K562 (cell line): ENCODE measurements around the gene CASP9. TPM values are rescaled to one million over a fixed set of nuclear protein-coding genes. Genes with fewer than 3 reads are reported as not detected.

Experiments
- CTBP1 ChIP-seq: fragments of 450-650 bp; IDR thresholded peaks from 2 replicates; pipeline ENCODE4 v1.6.1; 2016; ENCODE audit warnings: borderline replicate concordance
- FOXA3 ChIP-seq, 2 experiments: fragments of 450-650 bp in 1 of 2; sonication (generic) in 1 of 2; formaldehyde crosslinking; IDR thresholded peaks in 1 of 2; conservative IDR thresholded peaks in 1 of 2; 2 replicates each; pipeline versions ENCODE4 v1.4.0 to v1.8.0; 2020 to 2022; ENCODE audit warnings: mild to moderate bottlenecking in 2 of 2, missing genetic modification reagents in 1 of 2
- MTA1 ChIP-seq: fragments of 450-650 bp; IDR thresholded peaks from 2 replicates; pipeline ENCODE4 v1.6.1; 2017; ENCODE audit warnings: borderline replicate concordance
- polyA plus RNA-seq, 8 experiments: library from polyadenylated mRNA; depleted of rRNA in 4 of 8; stranded (reverse) in 5 of 8; unstranded in 3 of 8; fragments of >200 nt; fragmentation: Nextera tagmentation in 2 of 8; fragmentation: Illumina TruSeq in 1 of 8; extraction: Ambion mirVana in 2 of 8; extraction: Trizol in 1 of 8; gene quantifications; 2 replicates each; pipeline versions ENCODE4 v1.2.1 to v1.2.3, GENCODE V29; 2011 to 2014; ENCODE audit warnings: inconsistent platforms in 1 of 8, missing spikeins in 1 of 8
- total RNA-seq, 7 experiments: library from RNA; depleted of rRNA in 6 of 7; stranded (reverse); fragments of >200 nt in 6 of 7; fragmentation: Illumina TruSeq in 2 of 7; extraction: Trizol in 2 of 7; gene quantifications; 2 replicates each; pipeline versions ENCODE4 v1.2.1 to v1.2.3, GENCODE V29; 2011 to 2021; ENCODE audit warnings: low replicate concordance in 1 of 7
- TF ChIP-seq, protein P1 (sequence below): sonication (generic); formaldehyde crosslinking; IDR thresholded peaks from 2 replicates; pipeline ENCODE4 v1.8.1; 2023; ENCODE audit warnings: mild to moderate bottlenecking, missing genetic modification reagents, moderate library complexity
- TF ChIP-seq, protein P2 (sequence below), 2 experiments: IDR thresholded peaks in 1 of 2; conservative IDR thresholded peaks in 1 of 2; 2 replicates each; pipeline ENCODE4 v1.6.1; 2016; ENCODE audit warnings: low read depth in 2 of 2, mild to moderate bottlenecking in 1 of 2, missing compliant biosample characterization in 1 of 2, missing genetic modification characterization in 1 of 2, moderate library complexity in 1 of 2
- TF ChIP-seq, protein P3 (sequence below): fragments of 450-650 bp; IDR thresholded peaks from 2 replicates; pipeline ENCODE4 v1.6.1; 2018; ENCODE audit warnings: mild to moderate bottlenecking, low read depth; ENCODE audit not compliant: partially characterized antibody

The CASP9 gene
- total and polyA plus RNA-seq, 9 of the 15 experiments (the other 6 are each of a cell fraction or from before 2014, with no cell fraction given): 10.8 to 54.1 (median 30.7) TPM

DNA sequence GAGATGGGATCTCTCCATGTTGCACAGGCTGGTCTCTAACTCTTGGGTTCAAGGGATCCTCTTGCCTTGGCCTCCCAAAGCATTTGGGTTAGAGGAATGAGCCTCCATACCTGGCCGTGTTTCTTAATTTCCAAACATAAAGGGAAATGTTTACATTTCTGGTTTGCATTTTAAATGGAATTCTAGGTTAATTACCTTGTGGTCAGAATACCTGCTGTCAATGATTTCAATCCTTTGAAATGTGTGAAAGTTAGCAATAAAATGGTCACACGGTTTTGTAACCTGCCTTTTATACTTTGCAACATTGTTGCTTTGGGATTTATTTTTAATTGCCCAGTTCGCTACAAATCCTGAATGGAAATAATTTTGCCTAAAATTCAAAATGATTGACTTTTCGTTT is 34.5 kb upstream of the CASP9 start (continued):
- TF ChIP-seq, protein P1, sequence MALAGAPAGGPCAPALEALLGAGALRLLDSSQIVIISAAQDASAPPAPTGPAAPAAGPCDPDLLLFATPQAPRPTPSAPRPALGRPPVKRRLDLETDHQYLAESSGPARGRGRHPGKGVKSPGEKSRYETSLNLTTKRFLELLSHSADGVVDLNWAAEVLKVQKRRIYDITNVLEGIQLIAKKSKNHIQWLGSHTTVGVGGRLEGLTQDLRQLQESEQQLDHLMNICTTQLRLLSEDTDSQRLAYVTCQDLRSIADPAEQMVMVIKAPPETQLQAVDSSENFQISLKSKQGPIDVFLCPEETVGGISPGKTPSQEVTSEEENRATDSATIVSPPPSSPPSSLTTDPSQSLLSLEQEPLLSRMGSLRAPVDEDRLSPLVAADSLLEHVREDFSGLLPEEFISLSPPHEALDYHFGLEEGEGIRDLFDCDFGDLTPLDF (CRISPR knock-in tag): no peak
- TF ChIP-seq, protein P2, sequence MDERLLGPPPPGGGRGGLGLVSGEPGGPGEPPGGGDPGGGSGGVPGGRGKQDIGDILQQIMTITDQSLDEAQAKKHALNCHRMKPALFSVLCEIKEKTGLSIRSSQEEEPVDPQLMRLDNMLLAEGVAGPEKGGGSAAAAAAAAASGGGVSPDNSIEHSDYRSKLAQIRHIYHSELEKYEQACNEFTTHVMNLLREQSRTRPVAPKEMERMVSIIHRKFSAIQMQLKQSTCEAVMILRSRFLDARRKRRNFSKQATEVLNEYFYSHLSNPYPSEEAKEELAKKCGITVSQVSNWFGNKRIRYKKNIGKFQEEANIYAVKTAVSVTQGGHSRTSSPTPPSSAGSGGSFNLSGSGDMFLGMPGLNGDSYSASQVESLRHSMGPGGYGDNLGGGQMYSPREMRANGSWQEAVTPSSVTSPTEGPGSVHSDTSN (CRISPR knock-in tag; IDR thresholded peaks at IDR 0.05; ENCODE audit: low read depth): no peak
- TF ChIP-seq, protein P2 (tag; conservative IDR thresholded peaks at IDR 0.05; ENCODE audit: low read depth): no peak
- TF ChIP-seq FOXA3 (CRISPR knock-in tag; conservative IDR thresholded peaks at IDR 0.05 in 1 of 2, IDR thresholded peaks at IDR 0.05 in 1 of 2) (no peak), CTBP1 (no peak), MTA1 (no peak)
- TF ChIP-seq, protein P3, sequence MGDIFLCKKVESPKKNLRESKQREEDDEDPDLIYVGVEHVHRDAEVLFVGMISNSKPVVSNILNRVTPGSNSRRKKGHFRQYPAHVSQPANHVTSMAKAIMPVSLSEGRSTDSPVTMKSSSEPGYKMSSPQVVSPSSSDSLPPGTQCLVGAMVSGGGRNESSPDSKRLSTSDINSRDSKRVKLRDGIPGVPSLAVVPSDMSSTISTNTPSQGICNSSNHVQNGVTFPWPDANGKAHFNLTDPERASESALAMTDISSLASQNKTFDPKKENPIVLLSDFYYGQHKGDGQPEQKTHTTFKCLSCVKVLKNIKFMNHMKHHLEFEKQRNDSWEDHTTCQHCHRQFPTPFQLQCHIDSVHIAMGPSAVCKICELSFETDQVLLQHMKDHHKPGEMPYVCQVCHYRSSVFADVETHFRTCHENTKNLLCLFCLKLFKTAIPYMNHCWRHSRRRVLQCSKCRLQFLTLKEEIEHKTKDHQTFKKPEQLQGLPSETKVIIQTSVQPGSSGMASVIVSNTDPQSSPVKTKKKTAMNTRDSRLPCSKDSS: no peak
- TF ChIP-seq, all 486 proteins: peak for 0
